HepG2 (cell line): Measurements from ENCODE around the gene EPB41. TPM values are rescaled to one million over a fixed set of nuclear protein-coding genes. Genes with fewer than 3 reads are reported as not detected.
"Not testable (repeated sequence)": the region's sequence is repeated elsewhere in the genome, so short reads cannot be mapped to it uniquely, and the experiment has no call there.

Experiments used
- ATAC-seq: fragments of 200-7000 bp; cut with Tn5 transposase; 3 replicates; pipeline ENCODE4 v1.9.1; 2020; ENCODE audit warnings: mild to moderate bottlenecking, moderate library complexity
- BruUV-seq: library from RNA; stranded (reverse); fragments of 400-500 nt; replicated peaks from 2 replicates; lab custom pipeline; 2021; lab: Mats Ljungman, UMichigan
- CTCF ChIA-PET: fragments of 300-600 bp; formaldehyde crosslinking; extraction: SDS; loops from one replicate; lab custom pipeline; 2021; ENCODE audit warnings: low total read pairs, inconsistent platforms, low intra/inter-chr PET ratio; lab: Yijun Ruan, JAX
- POLR2A ChIA-PET: fragments of 350-600 bp; sonication (Branson Sonifier 250); formaldehyde crosslinking; loops from one replicate; lab custom pipeline; 2020; ENCODE audit warnings: antibody characterized with exemption, inconsistent platforms; lab: Yijun Ruan, JAX
- DNase-seq: peaks from one replicate; pipeline ENCODE4 v3.0.0-alpha.2; 2015; ENCODE audit warnings: low spot score
- FAIRE-seq: peaks from 3 replicates; lab custom pipeline; 2011; peaks lifted over from hg19 to GRCh38; lab: Jason Lieb, UNC
- H2AFZ ChIP-seq: one replicate; pipeline ENCODE4 v1.6.1; 2011; ENCODE audit warnings: low read length, inconsistent platforms
- H3K27ac ChIP-seq: fragments of 300-600 bp; 3 replicates; pipeline ENCODE4 v1.8.0; 2011; ENCODE audit warnings: mixed run types, mild to moderate bottlenecking, mixed read lengths, low read length, inconsistent platforms; ENCODE audit not compliant: insufficient read depth; ENCODE audit errors: extremely low read length
- H3K27me3 ChIP-seq, 2 experiments: fragments of 200-600 bp in 1 of 2; 2 replicates in 1 of 2; 3 replicates in 1 of 2; pipeline versions ENCODE4 v1.6.0 to v1.8.0; 2011; ENCODE audit warnings: low read length in 2 of 2, mild to moderate bottlenecking in 2 of 2, moderate library complexity in 2 of 2, inconsistent platforms in 1 of 2; ENCODE audit not compliant: insufficient read depth in 2 of 2, control insufficient read depth in 1 of 2
- H3K36me3 ChIP-seq, 2 experiments: fragments of 200-600 bp in 1 of 2; replicated peaks in 1 of 2; 2 replicates in 1 of 2; 3 replicates in 1 of 2; pipeline versions ENCODE4 v1.5.1 to v1.8.0; 2011; ENCODE audit warnings: low read length in 2 of 2, inconsistent platforms in 1 of 2; ENCODE audit not compliant: insufficient read depth in 2 of 2, control insufficient read depth in 1 of 2
- H3K4me1 ChIP-seq: 2 replicates; pipeline ENCODE4 v1.5.1; 2012; ENCODE audit warnings: low read length, inconsistent platforms; ENCODE audit not compliant: insufficient read depth
- H3K4me2 ChIP-seq: 2 replicates; pipeline ENCODE4 v1.6.0; 2011; ENCODE audit warnings: low read depth, low read length, inconsistent platforms
- H3K4me3 ChIP-seq, 3 experiments: fragments of 200-600 bp in 1 of 3; sonication (generic), shearing (Covaris generic) in 1 of 3; replicated peaks in 1 of 3; 2 replicates each; pipeline ENCODE4 v1.5.1; 2011 to 2016; ENCODE audit warnings: low read length in 3 of 3, inconsistent platforms in 2 of 3, low read depth in 2 of 3, mild to moderate bottlenecking in 2 of 3, control low read depth in 1 of 3, mixed read lengths in 1 of 3; ENCODE audit not compliant: insufficient read depth in 1 of 3
- H3K79me2 ChIP-seq: one replicate; pipeline ENCODE4 v1.6.1; 2011; ENCODE audit warnings: low read length, inconsistent platforms; ENCODE audit not compliant: insufficient read depth
- H3K9ac ChIP-seq: 2 replicates; pipeline ENCODE4 v1.6.0; 2011; ENCODE audit warnings: mild to moderate bottlenecking, low read depth, low read length, inconsistent platforms; ENCODE audit not compliant: insufficient read depth
- H3K9me3 ChIP-seq: 2 replicates; pipeline ENCODE4 v1.5.1; 2012; ENCODE audit warnings: mild to moderate bottlenecking, low read length
- H4K20me1 ChIP-seq: 2 replicates; pipeline ENCODE4 v1.6.0; 2011; ENCODE audit warnings: inconsistent platforms, mild to moderate bottlenecking, low read length, moderate library complexity; ENCODE audit not compliant: insufficient read depth
- WIZ ChIP-seq: sonication (generic); formaldehyde crosslinking; IDR thresholded peaks from 2 replicates; pipeline ENCODE4 v1.5.1; 2020; ENCODE audit warnings: mild to moderate bottlenecking, missing genetic modification reagents
- ZMAT3 ChIP-seq: sonication (generic); formaldehyde crosslinking; conservative IDR thresholded peaks from 2 replicates; pipeline ENCODE4 v1.7.0; 2021; ENCODE audit warnings: missing genetic modification reagents
- ZNF350 ChIP-seq: sonication (generic); formaldehyde crosslinking; IDR thresholded peaks from 2 replicates; pipeline ENCODE4 v1.4.0; 2020; ENCODE audit warnings: mild to moderate bottlenecking, low read depth, missing genetic modification reagents, borderline replicate concordance
- WGBS: methylation state at CpG from one replicate; pipeline ENCODE4 v1.1.6; 2017; ENCODE audit warnings: low lambda C conversion rate; 5-methylcytosine and 5-hydroxymethylcytosine counted together
- in situ Hi-C: cut with HindIII; loops from 2 replicates; pipeline ENCODE4 v1.10.0; 2017; ENCODE audit warnings: low pct_unique_long_range_greater_than_20kb; ENCODE audit not compliant: extremely low pct_ligation_motif_present
- intact Hi-C: fragments of 100-400 bp; cut with micrococcal nuclease; formaldehyde crosslinking; loops from one replicate; pipeline ENCODE4 v1.10.0; 2022; ENCODE audit not compliant: unreplicated experiment
- polyA plus RNA-seq, 8 experiments: library from polyadenylated mRNA; depleted of rRNA in 3 of 8; stranded (reverse) in 7 of 8; unstranded in 1 of 8; fragments of >200 nt; fragmentation: Illumina TruSeq in 4 of 8; extraction: Trizol in 4 of 8; gene quantifications; 2 replicates each; pipeline versions ENCODE4 v1.2.1 to v1.2.3, GENCODE V29; 2011 to 2016; ENCODE audit warnings: low read depth in 4 of 8, missing spikeins in 1 of 8, mixed read lengths in 1 of 8; ENCODE audit not compliant: insufficient read depth in 1 of 8
- total RNA-seq, 5 experiments: library from RNA; depleted of rRNA; stranded (reverse); fragments of >200 nt; fragmentation: Illumina TruSeq; extraction: Trizol; gene quantifications; 2 replicates each; pipeline ENCODE4 v1.2.3, GENCODE V29; 2016; ENCODE audit warnings: low read depth in 1 of 5

EPB41 gene
- total and polyA plus RNA-seq, 2 of the 13 experiments (the other 11 are each of a cell fraction or from before 2014, with no cell fraction given) = 34.5 to 46.7 TPM

DNA sequence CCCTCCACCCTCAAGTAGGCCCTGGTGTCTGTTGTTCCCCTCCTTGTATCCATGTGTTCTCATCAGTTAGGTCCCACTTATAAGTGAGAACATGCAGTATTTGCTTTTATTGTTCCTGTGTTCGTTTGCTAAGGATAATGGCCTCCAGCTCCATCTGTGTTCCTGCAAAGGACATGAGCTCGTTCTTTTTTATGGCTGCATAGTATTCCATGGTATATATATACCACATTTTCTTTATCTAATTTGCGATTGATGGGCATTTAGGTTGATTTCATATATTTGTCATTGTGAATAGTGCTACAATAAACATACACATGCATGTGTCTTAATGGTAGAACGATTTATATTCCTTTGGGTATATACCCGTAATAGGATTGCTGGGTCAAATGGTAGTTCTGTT is 178.3 kb downstream of the EPB41 start:
- FAIRE-seq, CTCF ChIA-PET, H3K79me2 ChIP-seq, POLR2A ChIA-PET, BruUV-seq, DNase-seq, H3K4me3 ChIP-seq, H3K4me2 ChIP-seq, H4K20me1 ChIP-seq, intact Hi-C loops, H3K27ac ChIP-seq, ATAC-seq, H3K4me1 ChIP-seq, H2AFZ ChIP-seq, H3K9ac ChIP-seq, in situ Hi-C loops, H3K27me3 ChIP-seq, H3K9me3 ChIP-seq: not testable (repeated sequence)
- 92% methylated on average over 5 of the region's 5 CpGs for WGBS
- peaks cover 0 to 16% of the 10 kb centered on the region in 2 experiments; a peak in 2 of 5 replicates for H3K36me3 ChIP-seq

DNA sequence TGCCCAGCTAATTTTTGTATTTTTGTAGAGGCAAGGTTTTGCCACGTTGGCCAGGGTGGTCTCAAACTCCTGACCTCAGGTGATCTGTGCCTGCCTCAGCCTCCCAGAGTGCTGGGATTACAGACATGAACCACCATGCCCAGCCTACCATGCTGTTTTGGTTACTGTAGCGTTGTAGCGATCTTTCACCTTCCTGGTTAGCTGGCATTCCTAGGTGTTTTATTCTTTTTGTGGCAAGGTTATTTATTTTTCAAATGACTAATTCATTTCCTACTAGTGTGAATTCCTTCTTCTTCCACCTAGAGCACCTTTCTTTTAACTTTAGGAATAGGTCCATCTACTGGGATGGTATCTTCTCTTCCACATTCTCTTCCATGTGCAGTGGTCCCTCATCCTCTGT is 180.1 kb downstream of the EPB41 start:
- ChIA-PET CTCF (no interaction called here), POLR2A (no interaction called here)
- no TSS peak for BruUV-seq
- peaks cover 0 to 26% of the 10 kb centered on the region in 2 experiments; a peak in 2 of 5 replicates for H3K36me3 ChIP-seq
- no peak overlapping the region for H3K4me2 ChIP-seq
- no peaks in the 10 kb centered on the region for H3K9me3 ChIP-seq
- no peaks in the 10 kb centered on the region for H4K20me1 ChIP-seq
- 98% methylated on average over 3 of the region's 3 CpGs for WGBS
- H3K79me2 ChIP-seq = no peaks in the 10 kb centered on the region
- no peak overlapping the region for H3K9ac ChIP-seq
- intact Hi-C loops = no loop called here
- no peak for DNase-seq
- TF ChIP-seq ZMAT3 (CRISPR knock-in tag) (no peak), ZNF350 (CRISPR knock-in tag) (no peak), WIZ (CRISPR knock-in tag) (no peak)
- H3K4me1 ChIP-seq = no peaks in the 10 kb centered on the region
- no peaks in the 10 kb centered on the region for H3K27me3 ChIP-seq
- no peak for ATAC-seq
- no peak overlapping the region for H3K27ac ChIP-seq
- FAIRE-seq = no peak
- in situ Hi-C loops = no loop called here
- no peak overlapping the region for H3K4me3 ChIP-seq
- H2AFZ ChIP-seq = no peak overlapping the region
